ENCODE measurements around the gene PRKAR2B. TPM values are rescaled to one million over a fixed set of nuclear protein-coding genes. Genes with fewer than 3 reads are reported as not detected.

PRKAR2B gene
- total RNA-seq, 1 donor from 2014 or later, result 43.4 TPM

- Histone ChIP-seq H3K9ac (no peak overlapping the region), H4K20me1 (ENCODE audit: low read depth) (no peaks in the 10 kb centered on the region), H3K27ac (no peak overlapping the region), H3F3A (ENCODE audit: low read depth) (no peaks in the 10 kb centered on the region), H3K36me3 (no peaks in the 10 kb centered on the region), H2AFZ (replicated peaks) (no peak overlapping the region), H3K9me3 (ENCODE audit: low read depth) (no peaks in the 10 kb centered on the region), H3K79me2 (ENCODE audit: low read depth) (no peaks in the 10 kb centered on the region), H3K4me1 (no peaks in the 10 kb centered on the region), H3K4me3 (no peak overlapping the region), H3K27me3 (no peaks in the 10 kb centered on the region), H3K4me2 (no peak overlapping the region)
- Mint-ChIP-seq H3K4me1 (no peaks in the 10 kb centered on the region), H3K36me3 (peaks cover 9% of the 10 kb centered on the region), H3K4me3 (no peak overlapping the region), H3K9me3 (no peaks in the 10 kb centered on the region), H3K27ac (no peak overlapping the region), H3K27me3 (ENCODE audit: insufficient read depth, low read depth) (no peaks in the 10 kb centered on the region)
- no peak for DNase-seq (ENCODE audit: low spot score)
- no peak for TF ChIP-seq EZH2phosphoT487 (IDR thresholded peaks at IDR 0.05)
- no peak for TF ChIP-seq EZH2 (IDR thresholded peaks at IDR 0.05)
- TF ChIP-seq, protein P1, sequence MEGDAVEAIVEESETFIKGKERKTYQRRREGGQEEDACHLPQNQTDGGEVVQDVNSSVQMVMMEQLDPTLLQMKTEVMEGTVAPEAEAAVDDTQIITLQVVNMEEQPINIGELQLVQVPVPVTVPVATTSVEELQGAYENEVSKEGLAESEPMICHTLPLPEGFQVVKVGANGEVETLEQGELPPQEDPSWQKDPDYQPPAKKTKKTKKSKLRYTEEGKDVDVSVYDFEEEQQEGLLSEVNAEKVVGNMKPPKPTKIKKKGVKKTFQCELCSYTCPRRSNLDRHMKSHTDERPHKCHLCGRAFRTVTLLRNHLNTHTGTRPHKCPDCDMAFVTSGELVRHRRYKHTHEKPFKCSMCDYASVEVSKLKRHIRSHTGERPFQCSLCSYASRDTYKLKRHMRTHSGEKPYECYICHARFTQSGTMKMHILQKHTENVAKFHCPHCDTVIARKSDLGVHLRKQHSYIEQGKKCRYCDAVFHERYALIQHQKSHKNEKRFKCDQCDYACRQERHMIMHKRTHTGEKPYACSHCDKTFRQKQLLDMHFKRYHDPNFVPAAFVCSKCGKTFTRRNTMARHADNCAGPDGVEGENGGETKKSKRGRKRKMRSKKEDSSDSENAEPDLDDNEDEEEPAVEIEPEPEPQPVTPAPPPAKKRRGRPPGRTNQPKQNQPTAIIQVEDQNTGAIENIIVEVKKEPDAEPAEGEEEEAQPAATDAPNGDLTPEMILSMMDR (IDR thresholded peaks at IDR 0.05), result no peak
These were observed 112.6 kb downstream of the PRKAR2B start for GRCh38 chr7:107157091-107157490.

DNA sequence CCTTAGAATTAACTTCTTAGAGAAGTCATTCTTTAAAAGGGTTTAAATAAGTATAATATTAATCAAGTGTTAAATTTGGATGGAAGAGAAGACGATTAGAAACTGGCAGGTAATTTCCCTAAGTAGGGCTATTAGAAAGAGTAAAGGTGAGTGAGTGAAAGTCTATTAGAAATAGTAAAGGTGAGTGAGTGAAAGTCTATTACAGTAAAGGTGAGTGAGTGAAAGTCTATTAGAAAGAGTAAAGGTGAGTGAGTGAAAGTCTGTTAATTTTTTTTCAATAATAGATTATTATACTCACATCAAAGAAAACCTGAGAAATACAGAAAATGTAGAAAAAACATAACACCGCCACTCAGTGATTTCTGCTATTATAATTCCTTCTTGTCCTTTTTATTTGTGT, 113.5 kb downstream of the PRKAR2B start:
- Histone ChIP-seq H3K79me2 (ENCODE audit: low read depth) (no peaks in the 10 kb centered on the region), H3K4me3 (no peak overlapping the region), H3K9ac (no peak overlapping the region), H3F3A (ENCODE audit: low read depth) (no peaks in the 10 kb centered on the region), H3K27ac (no peak overlapping the region), H4K20me1 (ENCODE audit: low read depth) (no peaks in the 10 kb centered on the region), H3K27me3 (no peaks in the 10 kb centered on the region), H3K4me2 (no peak overlapping the region), H3K4me1 (no peaks in the 10 kb centered on the region), H2AFZ (replicated peaks) (no peak overlapping the region), H3K9me3 (ENCODE audit: low read depth) (no peaks in the 10 kb centered on the region), H3K36me3 (no peaks in the 10 kb centered on the region)
- no peaks in the 10 kb centered on the region for H3K4me1 Mint-ChIP-seq
- peaks cover 9% of the 10 kb centered on the region for H3K36me3 Mint-ChIP-seq
- no peak overlapping the region for H3K4me3 Mint-ChIP-seq
- TF ChIP-seq EZH2 (IDR thresholded peaks at IDR 0.05), result no peak
- TF ChIP-seq, protein P1 (IDR thresholded peaks at IDR 0.05), result no peak
- TF ChIP-seq EZH2phosphoT487 (IDR thresholded peaks at IDR 0.05), result no peak
- H3K27ac Mint-ChIP-seq, result no peak overlapping the region
- DNase-seq (ENCODE audit: low spot score), result no peak
- no peaks in the 10 kb centered on the region for H3K9me3 Mint-ChIP-seq
- H3K27me3 Mint-ChIP-seq (ENCODE audit: insufficient read depth, low read depth), result no peaks in the 10 kb centered on the region

DNA sequence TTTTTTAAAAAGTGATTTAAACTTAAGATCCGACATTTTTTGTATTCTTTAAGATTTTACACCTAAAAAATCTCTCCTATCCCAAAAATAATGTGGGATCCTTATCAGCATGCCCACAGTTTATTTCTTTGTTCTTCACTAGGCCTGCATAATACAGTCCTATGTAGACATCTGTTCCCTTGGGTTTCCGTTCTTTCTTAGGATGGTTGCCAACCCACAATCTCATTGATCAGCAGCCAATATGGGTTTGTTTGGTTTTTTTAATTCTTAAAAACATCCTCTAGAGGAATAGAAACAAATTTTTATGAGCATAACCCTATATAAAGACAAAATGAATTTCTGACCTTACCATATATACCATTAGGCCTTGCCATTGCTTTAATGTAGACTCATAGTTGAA, 115.9 kb downstream of the PRKAR2B start:
- no peak overlapping the region for H3K27ac ChIP-seq
- H3K9ac ChIP-seq, result no peak overlapping the region
- no peak overlapping the region for H3K4me2 ChIP-seq
- no peak overlapping the region for H3K27ac Mint-ChIP-seq
- H3F3A ChIP-seq (ENCODE audit: low read depth), result no peaks in the 10 kb centered on the region
- H3K27me3 Mint-ChIP-seq (ENCODE audit: insufficient read depth, low read depth), result no peaks in the 10 kb centered on the region
- H3K36me3 Mint-ChIP-seq, result peaks cover 8% of the 10 kb centered on the region
- H3K4me3 Mint-ChIP-seq, result no peak overlapping the region
- TF ChIP-seq, protein P1 (IDR thresholded peaks at IDR 0.05), result no peak
- TF ChIP-seq EZH2 (IDR thresholded peaks at IDR 0.05), result no peak
- TF ChIP-seq EZH2phosphoT487 (IDR thresholded peaks at IDR 0.05), result no peak
- no peaks in the 10 kb centered on the region for H3K27me3 ChIP-seq
- no peaks in the 10 kb centered on the region for H3K9me3 ChIP-seq (ENCODE audit: low read depth)
- no peaks in the 10 kb centered on the region for H3K79me2 ChIP-seq (ENCODE audit: low read depth)
- H3K4me1 Mint-ChIP-seq, result no peaks in the 10 kb centered on the region
- no peaks in the 10 kb centered on the region for H3K9me3 Mint-ChIP-seq
- no peak overlapping the region for H2AFZ ChIP-seq (replicated peaks)
- no peaks in the 10 kb centered on the region for H3K4me1 ChIP-seq
- no peak overlapping the region for H3K4me3 ChIP-seq
- no peaks in the 10 kb centered on the region for H4K20me1 ChIP-seq (ENCODE audit: low read depth)
- H3K36me3 ChIP-seq, result no peaks in the 10 kb centered on the region
- DNase-seq (ENCODE audit: low spot score), result no peak

Measured in neural progenitor cell (in vitro differentiated cells).